ENCODE data around the gene RERE.
"Not testable (repeated sequence)": the region's sequence is repeated elsewhere in the genome, so short reads cannot be mapped to it uniquely, and the experiment has no call there.

- not testable (repeated sequence) for TF ChIP-seq EZH2 (IDR thresholded peaks at IDR 0.05; ENCODE audit: borderline replicate concordance, low read depth, low read length, severe bottlenecking); CTCF (IDR thresholded peaks at IDR 0.05; ENCODE audit: borderline replicate concordance, extremely low read depth, low read length, poor library complexity, severe bottlenecking)
Observed at GRCh38 chr1:8448505-8448904, 368.9 kb downstream of the RERE start.
